GM21737 (cell line): ENCODE results near the gene CYP27A1.

ENCODE experiments used
- ATAC-seq: cut with Tn5 transposase; IDR thresholded peaks from one replicate; pipeline ENCODE4 v1.9.1; 2021; ENCODE audit warnings: mild to moderate bottlenecking, moderate library complexity; ENCODE audit not compliant: unreplicated experiment

CYP27A1 gene

GRCh38 chr2:218809515-218809914 is 27.6 kb downstream of the CYP27A1 start:
- no peak for ATAC-seq

- ATAC-seq = no peak
Observed at GRCh38 chr2:218810256-218810655, 28.3 kb downstream of the CYP27A1 start.

- ATAC-seq = no peak
Observed at GRCh38 chr2:218811382-218811781, 29.4 kb downstream of the CYP27A1 start.

GRCh38 chr2:218812096-218812815 is 30.3 kb downstream of the CYP27A1 start:
- no peak for ATAC-seq

- ATAC-seq = no peak
Observed at GRCh38 chr2:218812861-218813260, 30.9 kb downstream of the CYP27A1 start.

- ATAC-seq = no peak
Observed at GRCh38 chr2:218813771-218814460, 32.0 kb downstream of the CYP27A1 start.

GRCh38 chr2:218814540-218815243 is 32.7 kb downstream of the CYP27A1 start:
- no peak for ATAC-seq

- no peak for ATAC-seq
Observed at GRCh38 chr2:218815244-218815637, 33.3 kb downstream of the CYP27A1 start.

- no peak for ATAC-seq
Observed at GRCh38 chr2:218815649-218816048, 33.7 kb downstream of the CYP27A1 start.

- no peak for ATAC-seq
Observed at GRCh38 chr2:218816561-218817011, 34.6 kb downstream of the CYP27A1 start.

GRCh38 chr2:218819093-218819492 is 37.1 kb downstream of the CYP27A1 start:
- ATAC-seq = no peak

- no peak for ATAC-seq
Observed at GRCh38 chr2:218820746-218821369, 38.9 kb downstream of the CYP27A1 start.

GRCh38 chr2:218821605-218822211 is 39.8 kb downstream of the CYP27A1 start:
- ATAC-seq = no peak

GRCh38 chr2:218822622-218823021 is 40.7 kb downstream of the CYP27A1 start:
- ATAC-seq = no peak

GRCh38 chr2:218823196-218823855 is 41.4 kb downstream of the CYP27A1 start:
- ATAC-seq = no peak

- ATAC-seq = no peak
Observed at GRCh38 chr2:218824004-218824403, 42.1 kb downstream of the CYP27A1 start.

- no peak for ATAC-seq
Observed at GRCh38 chr2:218826791-218827190, 44.8 kb downstream of the CYP27A1 start.

GRCh38 chr2:218827701-218828476 is 45.9 kb downstream of the CYP27A1 start:
- no peak for ATAC-seq

- no peak for ATAC-seq
Observed at GRCh38 chr2:218828477-218828778, 46.5 kb downstream of the CYP27A1 start.
